ENCODE results near the gene ADGRL3. TPM values are rescaled to one million over a fixed set of nuclear protein-coding genes. Genes with fewer than 3 reads are reported as not detected.
"Not testable (repeated sequence)": the region's sequence is repeated elsewhere in the genome, so short reads cannot be mapped to it uniquely, and the experiment has no call there.

The ADGRL3 gene
- total RNA-seq, 1 donor: under 0.01 TPM

- no peaks in the 10 kb centered on the region for H3K4me1 ChIP-seq (ENCODE audit: insufficient read depth, low read length)
Observed at GRCh38 chr4:61380865-61381264, 180.7 kb downstream of the ADGRL3 start.

GRCh38 chr4:61385256-61385655, 185.1 kb downstream of the ADGRL3 start:
- Histone ChIP-seq H3K9me3 (ENCODE audit: low read depth, low read length) (no peaks in the 10 kb centered on the region), H3K27me3 (ENCODE audit: insufficient read depth, low read length) (no peaks in the 10 kb centered on the region), H3K4me3 (ENCODE audit: low read length) (no peak overlapping the region), H3K4me1 (ENCODE audit: insufficient read depth, low read length) (no peaks in the 10 kb centered on the region)

More at GRCh38 chr4:61380865-61381264, 180.7 kb downstream of the ADGRL3 start:
- Histone ChIP-seq H3K9me3 (ENCODE audit: low read depth, low read length) (no peaks in the 10 kb centered on the region), H3K27me3 (ENCODE audit: insufficient read depth, low read length) (no peaks in the 10 kb centered on the region), H3K4me3 (ENCODE audit: low read length) (no peak overlapping the region)

GRCh38 chr4:61387372-61387771, 187.2 kb downstream of the ADGRL3 start:
- H3K27me3 ChIP-seq (ENCODE audit: insufficient read depth, low read length); H3K4me1 ChIP-seq (ENCODE audit: insufficient read depth, low read length); H3K4me3 ChIP-seq (ENCODE audit: low read length); H3K9me3 ChIP-seq (ENCODE audit: low read depth, low read length): not testable (repeated sequence)

GRCh38 chr4:61389640-61390039, 189.5 kb downstream of the ADGRL3 start:
- Histone ChIP-seq H3K27me3 (ENCODE audit: insufficient read depth, low read length) (no peaks in the 10 kb centered on the region), H3K9me3 (ENCODE audit: low read depth, low read length) (no peaks in the 10 kb centered on the region), H3K4me1 (ENCODE audit: insufficient read depth, low read length) (no peaks in the 10 kb centered on the region), H3K4me3 (ENCODE audit: low read length) (no peak overlapping the region)

- Histone ChIP-seq H3K4me3 (ENCODE audit: low read length) (no peak overlapping the region), H3K27me3 (ENCODE audit: insufficient read depth, low read length) (no peaks in the 10 kb centered on the region), H3K9me3 (ENCODE audit: low read depth, low read length) (no peaks in the 10 kb centered on the region), H3K4me1 (ENCODE audit: insufficient read depth, low read length) (no peaks in the 10 kb centered on the region)
Observed at GRCh38 chr4:61395754-61396153, 195.6 kb downstream of the ADGRL3 start.

- H3K4me3 ChIP-seq (ENCODE audit: low read length): no peak overlapping the region
- H3K9me3 ChIP-seq (ENCODE audit: low read depth, low read length): no peaks in the 10 kb centered on the region
- H3K27me3 ChIP-seq (ENCODE audit: insufficient read depth, low read length): no peaks in the 10 kb centered on the region
- H3K4me1 ChIP-seq (ENCODE audit: insufficient read depth, low read length): no peaks in the 10 kb centered on the region
Observed at GRCh38 chr4:61397174-61397573, 197.0 kb downstream of the ADGRL3 start.

- H3K9me3 ChIP-seq (ENCODE audit: low read depth, low read length): no peaks in the 10 kb centered on the region
- no peaks in the 10 kb centered on the region for H3K4me1 ChIP-seq (ENCODE audit: insufficient read depth, low read length)
- H3K27me3 ChIP-seq (ENCODE audit: insufficient read depth, low read length): no peaks in the 10 kb centered on the region
- no peak overlapping the region for H3K4me3 ChIP-seq (ENCODE audit: low read length)
Observed at GRCh38 chr4:61400439-61401038, 200.4 kb downstream of the ADGRL3 start.

- H3K4me3 ChIP-seq (ENCODE audit: low read length): no peak overlapping the region
- H3K27me3 ChIP-seq (ENCODE audit: insufficient read depth, low read length): no peaks in the 10 kb centered on the region
- no peaks in the 10 kb centered on the region for H3K4me1 ChIP-seq (ENCODE audit: insufficient read depth, low read length)
- H3K9me3 ChIP-seq (ENCODE audit: low read depth, low read length): no peaks in the 10 kb centered on the region
Observed at GRCh38 chr4:61401771-61402170, 201.6 kb downstream of the ADGRL3 start.

- H3K4me1 ChIP-seq (ENCODE audit: insufficient read depth, low read length): no peaks in the 10 kb centered on the region
- no peaks in the 10 kb centered on the region for H3K9me3 ChIP-seq (ENCODE audit: low read depth, low read length)
- H3K27me3 ChIP-seq (ENCODE audit: insufficient read depth, low read length): no peaks in the 10 kb centered on the region
- H3K4me3 ChIP-seq (ENCODE audit: low read length): no peak overlapping the region
Observed at GRCh38 chr4:61405307-61405706, 205.2 kb downstream of the ADGRL3 start.

GRCh38 chr4:61406677-61407076, 206.6 kb downstream of the ADGRL3 start:
- H3K27me3 ChIP-seq (ENCODE audit: insufficient read depth, low read length): no peaks in the 10 kb centered on the region
- H3K4me1 ChIP-seq (ENCODE audit: insufficient read depth, low read length): no peaks in the 10 kb centered on the region
- no peak overlapping the region for H3K4me3 ChIP-seq (ENCODE audit: low read length)
- H3K9me3 ChIP-seq (ENCODE audit: low read depth, low read length): no peaks in the 10 kb centered on the region

- Histone ChIP-seq H3K27me3 (ENCODE audit: insufficient read depth, low read length) (no peaks in the 10 kb centered on the region), H3K9me3 (ENCODE audit: low read depth, low read length) (no peaks in the 10 kb centered on the region), H3K4me1 (ENCODE audit: insufficient read depth, low read length) (no peaks in the 10 kb centered on the region), H3K4me3 (ENCODE audit: low read length) (no peak overlapping the region)
Observed at GRCh38 chr4:61407642-61408618, 207.8 kb downstream of the ADGRL3 start.

- Histone ChIP-seq H3K4me3 (ENCODE audit: low read length) (no peak overlapping the region), H3K27me3 (ENCODE audit: insufficient read depth, low read length) (no peaks in the 10 kb centered on the region), H3K9me3 (ENCODE audit: low read depth, low read length) (no peaks in the 10 kb centered on the region), H3K4me1 (ENCODE audit: insufficient read depth, low read length) (no peaks in the 10 kb centered on the region)
Observed at GRCh38 chr4:61408861-61409260, 208.7 kb downstream of the ADGRL3 start.

- Histone ChIP-seq H3K4me1 (ENCODE audit: insufficient read depth, low read length) (no peaks in the 10 kb centered on the region), H3K4me3 (ENCODE audit: low read length) (no peak overlapping the region), H3K9me3 (ENCODE audit: low read depth, low read length) (no peaks in the 10 kb centered on the region), H3K27me3 (ENCODE audit: insufficient read depth, low read length) (no peaks in the 10 kb centered on the region)
Observed at GRCh38 chr4:61411241-61411640, 211.1 kb downstream of the ADGRL3 start.

- Histone ChIP-seq H3K9me3 (ENCODE audit: low read depth, low read length) (no peaks in the 10 kb centered on the region), H3K4me1 (ENCODE audit: insufficient read depth, low read length) (no peaks in the 10 kb centered on the region), H3K27me3 (ENCODE audit: insufficient read depth, low read length) (no peaks in the 10 kb centered on the region), H3K4me3 (ENCODE audit: low read length) (no peak overlapping the region)
Observed at GRCh38 chr4:61425315-61425714, 225.2 kb downstream of the ADGRL3 start.

- Histone ChIP-seq H3K9me3 (ENCODE audit: low read depth, low read length) (no peaks in the 10 kb centered on the region), H3K27me3 (ENCODE audit: insufficient read depth, low read length) (no peaks in the 10 kb centered on the region), H3K4me1 (ENCODE audit: insufficient read depth, low read length) (no peaks in the 10 kb centered on the region), H3K4me3 (ENCODE audit: low read length) (no peak overlapping the region)
Observed at GRCh38 chr4:61426229-61426628, 226.1 kb downstream of the ADGRL3 start.
